Type B pancreatic cell (in vitro differentiated cells): ENCODE measurements around the gene PAK5. TPM values are rescaled to one million over a fixed set of nuclear protein-coding genes. Genes with fewer than 3 reads are reported as not detected.

Experiments used
- DNase-seq: peaks from one replicate; pipeline ENCODE4 v3.0.0; 2021; ENCODE audit warnings: mixed read lengths; ENCODE audit not compliant: unreplicated experiment; ENCODE audit errors: extremely low spot score
- H3K27ac Mint-ChIP-seq: 2 replicates; pipeline ENCODE4 v1.8.0; 2021; ENCODE audit warnings: mild to moderate bottlenecking, mixed read lengths
- H3K27me3 Mint-ChIP-seq: 2 replicates; pipeline ENCODE4 v1.8.0; 2021; ENCODE audit warnings: mixed read lengths
- H3K36me3 Mint-ChIP-seq: 2 replicates; pipeline ENCODE4 v1.8.0; 2021; ENCODE audit warnings: mixed read lengths
- H3K4me1 Mint-ChIP-seq: one replicate; pipeline ENCODE4 v1.8.0; 2021; ENCODE audit warnings: mixed read lengths; ENCODE audit not compliant: unreplicated experiment
- H3K4me3 Mint-ChIP-seq: 2 replicates; pipeline ENCODE4 v1.8.0; 2021; ENCODE audit warnings: mild to moderate bottlenecking, mixed read lengths
- H3K9me3 Mint-ChIP-seq: 2 replicates; pipeline ENCODE4 v1.8.0; 2021; ENCODE audit warnings: mixed read lengths
- total RNA-seq: library from RNA; stranded (reverse); gene quantifications from 2 replicates; pipeline ENCODE4 v1.2.1, GENCODE V29; 2021; ENCODE audit warnings: low replicate concordance
- TF ChIP-seq, protein P1 (sequence below): fragments of 200-600 bp; sonication (generic); conservative IDR thresholded peaks from 2 replicates; pipeline ENCODE4 v1.5.0; 2021; ENCODE audit warnings: antibody characterized with exemption, mild to moderate bottlenecking

The PAK5 gene
- total RNA-seq, 1 donor from 2014 or later, result 1.8 TPM

- TF ChIP-seq, protein P1, sequence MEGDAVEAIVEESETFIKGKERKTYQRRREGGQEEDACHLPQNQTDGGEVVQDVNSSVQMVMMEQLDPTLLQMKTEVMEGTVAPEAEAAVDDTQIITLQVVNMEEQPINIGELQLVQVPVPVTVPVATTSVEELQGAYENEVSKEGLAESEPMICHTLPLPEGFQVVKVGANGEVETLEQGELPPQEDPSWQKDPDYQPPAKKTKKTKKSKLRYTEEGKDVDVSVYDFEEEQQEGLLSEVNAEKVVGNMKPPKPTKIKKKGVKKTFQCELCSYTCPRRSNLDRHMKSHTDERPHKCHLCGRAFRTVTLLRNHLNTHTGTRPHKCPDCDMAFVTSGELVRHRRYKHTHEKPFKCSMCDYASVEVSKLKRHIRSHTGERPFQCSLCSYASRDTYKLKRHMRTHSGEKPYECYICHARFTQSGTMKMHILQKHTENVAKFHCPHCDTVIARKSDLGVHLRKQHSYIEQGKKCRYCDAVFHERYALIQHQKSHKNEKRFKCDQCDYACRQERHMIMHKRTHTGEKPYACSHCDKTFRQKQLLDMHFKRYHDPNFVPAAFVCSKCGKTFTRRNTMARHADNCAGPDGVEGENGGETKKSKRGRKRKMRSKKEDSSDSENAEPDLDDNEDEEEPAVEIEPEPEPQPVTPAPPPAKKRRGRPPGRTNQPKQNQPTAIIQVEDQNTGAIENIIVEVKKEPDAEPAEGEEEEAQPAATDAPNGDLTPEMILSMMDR, result no peak
- no peaks in the 10 kb centered on the region for H3K9me3 Mint-ChIP-seq
- peaks cover 7% of the 10 kb centered on the region for H3K4me1 Mint-ChIP-seq
- no peak for DNase-seq
- no peak overlapping the region for H3K27ac Mint-ChIP-seq
- H3K27me3 Mint-ChIP-seq, result peaks cover 91% of the 10 kb centered on the region
- no peaks in the 10 kb centered on the region for H3K36me3 Mint-ChIP-seq
- no peak overlapping the region for H3K4me3 Mint-ChIP-seq
Observed at GRCh38 chr20:9510911-9511310, 328.0 kb downstream of the PAK5 start.

DNA sequence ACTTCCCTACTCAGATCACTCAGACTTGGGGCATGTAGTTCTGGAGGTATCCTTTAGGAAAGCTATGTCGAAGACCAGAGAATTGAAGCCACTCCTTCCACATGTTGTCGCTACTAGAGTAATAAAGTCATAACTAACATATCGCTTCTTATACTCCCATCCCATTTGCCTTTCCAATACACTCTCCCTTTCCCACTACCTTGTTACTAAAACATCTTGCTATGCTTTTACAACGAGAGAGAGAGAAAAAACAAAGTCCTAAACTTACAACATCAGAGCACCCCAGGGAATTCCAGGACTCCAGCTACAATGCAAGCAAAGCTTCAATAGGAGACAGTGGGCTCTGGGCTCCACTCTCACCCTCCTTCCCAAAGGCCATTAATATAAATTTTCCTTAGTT, 329.6 kb downstream of the PAK5 start:
- H3K9me3 Mint-ChIP-seq, result no peaks in the 10 kb centered on the region
- H3K4me3 Mint-ChIP-seq, result no peak overlapping the region
- no peak overlapping the region for H3K27ac Mint-ChIP-seq
- DNase-seq, result no peak
- TF ChIP-seq, protein P1, result no peak
- no peaks in the 10 kb centered on the region for H3K36me3 Mint-ChIP-seq
- H3K4me1 Mint-ChIP-seq, result peaks cover 6% of the 10 kb centered on the region
- H3K27me3 Mint-ChIP-seq, result peaks cover 86% of the 10 kb centered on the region

- TF ChIP-seq, protein P1, result no peak
- peaks cover 4% of the 10 kb centered on the region for H3K4me1 Mint-ChIP-seq
- peaks cover 86% of the 10 kb centered on the region for H3K27me3 Mint-ChIP-seq
- H3K36me3 Mint-ChIP-seq, result no peaks in the 10 kb centered on the region
- DNase-seq, result no peak
- no peaks in the 10 kb centered on the region for H3K9me3 Mint-ChIP-seq
- H3K27ac Mint-ChIP-seq, result no peak overlapping the region
- H3K4me3 Mint-ChIP-seq, result no peak overlapping the region
Observed at GRCh38 chr20:9508696-9509178, 330.1 kb downstream of the PAK5 start.

DNA sequence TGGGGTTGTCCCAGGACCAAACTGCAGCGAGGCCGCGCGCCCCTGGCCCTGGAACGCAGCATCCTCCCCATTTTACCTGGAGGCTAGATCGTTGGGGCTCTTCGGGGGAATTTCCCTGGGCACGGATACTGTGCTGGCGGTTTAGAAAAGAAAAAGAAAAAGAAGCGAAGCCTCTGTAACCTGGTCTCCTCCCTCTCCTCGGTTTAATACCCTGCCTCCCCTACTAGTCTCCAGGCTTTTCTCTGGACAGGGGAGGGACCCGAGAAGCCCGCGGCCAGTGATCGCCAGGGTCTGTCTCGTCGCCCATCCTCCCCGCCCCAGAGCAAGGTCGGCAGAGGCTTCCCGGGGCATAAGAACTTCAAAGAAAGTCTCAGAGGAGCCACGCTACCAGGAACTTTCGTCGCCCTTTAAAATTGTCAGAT, 330.6 kb downstream of the PAK5 start:
- Mint-ChIP-seq H3K27ac (no peak overlapping the region), H3K9me3 (no peaks in the 10 kb centered on the region), H3K4me3 (no peak overlapping the region), H3K27me3 (peaks cover 86% of the 10 kb centered on the region), H3K36me3 (no peaks in the 10 kb centered on the region), H3K4me1 (peaks cover 6% of the 10 kb centered on the region)
- no peak for DNase-seq
- TF ChIP-seq, protein P1, result no peak

DNA sequence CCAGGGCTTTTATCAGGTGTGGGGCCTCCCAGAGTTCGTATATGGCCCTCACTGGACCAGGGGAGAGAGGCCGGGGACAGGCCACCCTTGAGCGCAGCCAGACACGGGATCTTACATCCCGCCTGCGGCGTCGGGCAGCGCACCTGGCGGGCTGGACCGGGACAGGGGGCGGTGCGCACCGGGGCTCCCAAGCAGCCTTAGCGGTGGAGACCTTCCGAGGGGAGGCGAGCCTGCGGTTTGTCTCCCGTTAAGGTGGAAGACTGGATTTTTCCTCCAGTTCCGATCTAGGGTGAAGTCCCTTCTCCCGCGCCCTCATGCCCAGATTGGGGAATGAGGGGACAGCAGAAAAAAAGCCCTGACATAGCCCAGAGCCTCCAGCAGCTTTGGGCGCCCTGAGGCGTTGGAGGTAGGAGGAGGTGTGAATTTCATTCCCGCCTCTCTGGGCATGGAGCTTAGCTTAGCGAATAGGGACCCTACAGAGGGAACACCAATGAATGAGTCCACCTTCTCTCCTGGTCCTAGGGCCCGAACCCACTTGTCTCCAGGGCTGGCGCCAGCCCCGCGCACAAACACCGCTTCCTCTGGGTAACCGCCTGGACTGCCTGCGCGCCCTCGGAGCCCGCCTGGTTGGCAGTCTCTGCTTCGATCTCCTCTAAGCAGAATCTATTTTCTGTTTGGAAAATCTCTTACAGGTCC, 331.2 kb downstream of the PAK5 start:
- TF ChIP-seq, protein P1, result no peak
- no peak for DNase-seq
- no peak overlapping the region for H3K27ac Mint-ChIP-seq
- H3K9me3 Mint-ChIP-seq, result no peaks in the 10 kb centered on the region
- H3K36me3 Mint-ChIP-seq, result no peaks in the 10 kb centered on the region
- H3K27me3 Mint-ChIP-seq, result peaks cover 86% of the 10 kb centered on the region
- no peak overlapping the region for H3K4me3 Mint-ChIP-seq
- H3K4me1 Mint-ChIP-seq, result peaks cover 6% of the 10 kb centered on the region
